IPS DF 6.9 (cell line): ENCODE measurements around the gene DEFB127.
"Not testable (repeated sequence)": the region's sequence is repeated elsewhere in the genome, so short reads cannot be mapped to it uniquely, and the experiment has no call there.

Experiments
- DNase-seq: peaks from one replicate; pipeline ENCODE4 v3.0.0-alpha.2; 2013; ENCODE audit warnings: low read depth, low spot score
- H3K27ac ChIP-seq: one replicate; pipeline ENCODE4 v1.5.1; 2013; ENCODE audit warnings: low read length, control low read depth
- H3K27me3 ChIP-seq: 2 replicates; pipeline ENCODE4 v1.6.1; 2013; ENCODE audit warnings: mild to moderate bottlenecking, low read length; ENCODE audit not compliant: control insufficient read depth, insufficient read depth
- H3K36me3 ChIP-seq: 2 replicates; pipeline ENCODE4 v1.6.1; 2013; ENCODE audit warnings: low read length; ENCODE audit not compliant: control insufficient read depth, insufficient read depth
- H3K4me1 ChIP-seq: 2 replicates; pipeline ENCODE4 v1.6.1; 2013; ENCODE audit warnings: low read length; ENCODE audit not compliant: control insufficient read depth, insufficient read depth
- H3K4me3 ChIP-seq: 2 replicates; pipeline ENCODE4 v1.5.1; 2013; ENCODE audit warnings: mild to moderate bottlenecking, low read length
- H3K9me3 ChIP-seq: 2 replicates; pipeline ENCODE4 v1.6.1; 2013; ENCODE audit warnings: low read length, inconsistent platforms; ENCODE audit not compliant: control insufficient read depth, insufficient read depth
- WGBS: extraction: QIAGEN DNeasy Blood & Tissue Kit; methylation state at CpG from one replicate; pipeline ENCODE4 v1.1.7; 2013; ENCODE audit warnings: mixed read lengths, missing lambda C conversion rate; ENCODE audit not compliant: insufficient read length, insufficient coverage; 5-methylcytosine and 5-hydroxymethylcytosine counted together

Gene DEFB127, protein sequence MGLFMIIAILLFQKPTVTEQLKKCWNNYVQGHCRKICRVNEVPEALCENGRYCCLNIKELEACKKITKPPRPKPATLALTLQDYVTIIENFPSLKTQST

GRCh38 chr20:157154-157553 lies at the start of gene DEFB127:
Gene DEFB127 (plus strand): TSS chr20:157454. CDS start chr20:157545, 91 bp downstream.
- Histone ChIP-seq H3K9me3 (no peaks in the 10 kb centered on the region; the same call in 1 of the 2 replicates), H3K4me3 (no peak within 1 kb of the TSS), H3K36me3 (no peaks in the 10 kb centered on the region), H3K27me3 (no peaks in the 10 kb centered on the region), H3K4me1 (no peaks in the 10 kb centered on the region), H3K27ac (no peak within 1 kb of the TSS)
- WGBS: no CpG with 5 or more reads among the region's 5 CpGs
- no peak for DNase-seq

DNA sequence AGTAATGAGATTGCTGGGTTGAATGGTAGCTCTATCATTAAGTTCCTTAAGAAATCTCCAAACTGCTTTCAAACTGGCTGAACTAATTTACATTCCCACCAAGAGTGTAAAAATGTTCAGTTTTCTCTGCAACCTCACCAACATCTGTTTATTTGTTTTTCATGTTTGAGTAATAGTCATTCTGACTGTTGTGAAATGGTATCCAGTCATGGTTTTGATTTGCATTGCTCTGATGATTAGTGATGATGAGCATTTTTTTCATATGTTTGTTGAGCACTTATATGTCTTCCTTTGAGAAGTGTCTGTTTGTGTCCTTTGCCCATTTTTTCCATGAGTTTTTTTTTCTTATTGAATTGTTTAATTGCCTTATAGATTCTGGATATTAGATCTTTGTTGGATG lies 44.9 kb upstream of the DEFB127 start:
- Histone ChIP-seq H3K36me3 (no peaks in the 10 kb centered on the region), H3K27me3 (no peaks in the 10 kb centered on the region), H3K4me1 (no peaks in the 10 kb centered on the region), H3K4me3 (no peak overlapping the region), H3K27ac (no peak overlapping the region), H3K9me3 (peaks cover 5% of the 10 kb centered on the region)
- no peak for DNase-seq

GRCh38 chr20:117518-117917 lies 39.7 kb upstream of the DEFB127 start:
- Histone ChIP-seq H3K27me3 (no peaks in the 10 kb centered on the region), H3K4me1 (no peaks in the 10 kb centered on the region), H3K36me3 (no peaks in the 10 kb centered on the region), H3K27ac (no peak overlapping the region), H3K9me3 (peaks cover 5% of the 10 kb centered on the region), H3K4me3 (no peak overlapping the region)
- DNase-seq: no peak

DNA sequence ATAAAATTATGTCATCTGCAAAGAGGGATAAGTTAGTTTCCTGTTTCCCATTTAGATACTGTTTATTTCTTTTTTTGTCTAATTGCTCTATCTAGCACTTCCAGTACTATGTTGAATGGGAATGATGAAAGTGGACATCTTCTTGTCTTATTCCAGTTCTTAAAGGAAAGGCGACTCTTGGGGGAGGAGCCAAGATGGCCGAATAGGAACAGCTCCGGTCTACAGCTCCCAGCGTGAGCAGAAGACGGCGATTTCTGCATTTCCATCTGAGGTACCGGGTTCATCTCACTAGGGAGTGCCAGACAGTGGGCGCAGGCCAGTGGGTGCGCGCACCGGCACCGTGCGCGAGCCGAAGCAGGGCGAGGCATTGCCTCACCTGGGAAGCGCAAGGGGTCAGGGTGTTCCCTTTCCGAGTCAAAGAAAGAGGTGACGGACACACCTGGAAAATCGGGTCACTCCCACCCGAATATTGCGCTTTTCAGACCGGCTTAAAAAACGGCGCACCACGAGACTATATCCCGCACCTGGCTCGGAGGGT lies 27.4 kb upstream of the DEFB127 start:
- H3K27ac ChIP-seq, H3K27me3 ChIP-seq, DNase-seq, H3K4me1 ChIP-seq, H3K9me3 ChIP-seq, H3K4me3 ChIP-seq, H3K36me3 ChIP-seq: not testable (repeated sequence)
- WGBS: no CpG with 5 or more reads among the region's 28 CpGs

DNA sequence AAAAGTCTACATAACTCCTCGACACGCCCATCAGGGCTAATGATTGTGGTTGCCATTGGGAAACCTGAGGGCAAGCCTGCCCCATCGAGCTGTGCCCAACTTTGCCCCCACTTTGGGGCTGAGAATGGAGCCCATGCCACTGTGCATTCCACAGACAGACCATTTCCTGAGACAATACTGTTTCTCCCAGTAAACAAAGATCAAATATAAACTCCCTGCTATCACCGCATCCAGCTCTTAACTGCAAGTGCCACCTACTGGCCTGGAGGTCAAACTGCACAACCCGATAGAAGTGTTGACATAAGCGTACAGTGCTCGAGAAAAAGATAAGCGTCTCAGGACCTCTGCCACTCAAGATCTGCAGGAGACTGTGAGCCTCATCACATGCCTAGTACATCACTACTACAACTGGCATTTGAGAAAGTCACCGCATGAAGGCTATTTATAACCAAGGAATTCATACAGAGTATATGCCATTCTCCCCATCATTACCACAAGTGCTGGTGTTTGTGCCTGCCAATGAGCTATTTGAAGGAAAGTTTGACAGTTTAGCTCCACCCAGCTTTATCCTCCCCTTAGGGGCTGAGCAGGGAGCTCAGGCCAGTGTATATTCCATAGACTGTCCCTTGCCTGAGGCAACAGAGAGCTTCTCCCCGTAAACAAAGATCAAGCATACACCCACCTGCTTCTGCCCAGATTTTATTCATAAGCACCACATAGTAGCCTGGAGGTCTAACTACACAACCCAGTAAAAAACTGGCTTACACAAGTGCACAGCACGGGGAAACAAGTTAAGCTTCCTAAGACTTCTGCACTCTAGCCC lies 19.4 kb upstream of the DEFB127 start:
- WGBS: no CpG with 5 or more reads among the region's 11 CpGs
- Histone ChIP-seq H3K4me1 (no peaks in the 10 kb centered on the region), H3K27me3 (no peaks in the 10 kb centered on the region), H3K27ac (no peak overlapping the region), H3K4me3 (no peak overlapping the region), H3K9me3 (peaks cover 3% of the 10 kb centered on the region; the same call in 1 of the 2 replicates), H3K36me3 (no peaks in the 10 kb centered on the region)
- no peak for DNase-seq

- no peak for DNase-seq
- Histone ChIP-seq H3K27me3 (no peaks in the 10 kb centered on the region), H3K4me3 (no peak within 1 kb of the TSS), H3K36me3 (no peaks in the 10 kb centered on the region), H3K4me1 (no peaks in the 10 kb centered on the region), H3K9me3 (peaks cover 3% of the 10 kb centered on the region; the same call in 1 of the 2 replicates), H3K27ac (no peak within 1 kb of the TSS)
- no CpG with 5 or more reads among the region's 1 CpG for WGBS
Measured at GRCh38 chr20:142290-142689, 15.0 kb upstream of the DEFB127 start, which contains the start of gene DEFB126. Gene DEFB126 (plus strand): TSS chr20:142590. CDS start chr20:142629, 39 bp downstream.

GRCh38 chr20:145877-146276 lies 11.4 kb upstream of the DEFB127 start:
- Histone ChIP-seq H3K4me1 (no peaks in the 10 kb centered on the region), H3K27ac (no peak overlapping the region), H3K36me3 (no peaks in the 10 kb centered on the region), H3K9me3 (peaks cover 3% of the 10 kb centered on the region; the same call in 1 of the 2 replicates), H3K4me3 (no peak overlapping the region), H3K27me3 (no peaks in the 10 kb centered on the region)
- no CpG with 5 or more reads among the region's 2 CpGs for WGBS
- DNase-seq: no peak

GRCh38 chr20:152131-152530 lies 5.1 kb upstream of the DEFB127 start:
- Histone ChIP-seq H3K4me3 (no peak overlapping the region), H3K4me1 (no peaks in the 10 kb centered on the region), H3K36me3 (no peaks in the 10 kb centered on the region), H3K27ac (no peak overlapping the region), H3K27me3 (no peaks in the 10 kb centered on the region), H3K9me3 (peaks cover 1% of the 10 kb centered on the region; the same call in 1 of the 2 replicates)
- no CpG with 5 or more reads among the region's 1 CpG for WGBS
- DNase-seq: no peak

DNA sequence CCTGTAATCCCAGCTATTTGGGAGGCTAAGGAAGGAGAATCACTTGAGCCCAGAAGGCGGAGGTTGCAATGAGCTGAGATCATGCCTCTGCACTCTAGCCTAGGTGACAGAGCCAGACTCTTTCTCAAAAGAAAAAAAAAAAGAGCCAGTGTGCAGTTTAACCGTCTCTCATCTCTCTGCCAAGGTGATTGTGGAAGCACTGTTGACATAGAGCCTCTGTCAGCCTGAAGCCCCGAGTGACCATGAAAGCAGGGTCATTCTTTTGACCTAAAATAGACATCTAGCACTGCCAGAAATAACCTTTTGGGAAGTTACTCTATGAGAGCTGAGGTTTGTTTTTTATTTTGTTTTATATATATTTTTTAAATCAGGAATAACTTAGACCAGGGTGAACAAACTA lies 7.4 kb downstream of the DEFB127 start:
- H3K9me3 ChIP-seq: peaks cover 3% of the 10 kb centered on the region; the same call in 1 of the 2 replicates
- H3K27me3 ChIP-seq: no peaks in the 10 kb centered on the region
- no CpG with 5 or more reads among the region's 3 CpGs for WGBS
- H3K4me3 ChIP-seq: no peak overlapping the region
- no peaks in the 10 kb centered on the region for H3K4me1 ChIP-seq
- no peak for DNase-seq
- no peaks in the 10 kb centered on the region for H3K36me3 ChIP-seq
- H3K27ac ChIP-seq: no peak overlapping the region

DNA sequence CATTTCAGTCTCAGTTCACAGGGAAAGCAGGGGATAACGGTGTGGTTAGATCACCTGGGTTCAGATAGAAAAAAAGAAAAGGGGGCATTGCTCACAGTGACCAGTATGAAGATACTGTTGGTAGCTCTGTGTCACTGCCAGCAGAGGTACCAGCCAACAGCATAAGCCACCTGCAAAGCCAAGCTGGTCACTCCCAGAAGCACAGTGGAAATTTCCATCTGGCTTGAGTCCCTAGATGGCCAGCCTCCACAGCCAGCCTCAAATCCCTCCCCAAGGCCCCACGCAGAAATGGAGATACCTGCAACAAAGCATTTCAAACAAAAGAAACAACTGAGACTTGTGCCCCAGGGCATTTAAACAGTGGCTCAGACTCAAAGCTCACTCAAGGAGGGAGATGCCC lies 11.6 kb downstream of the DEFB127 start:
- no peaks in the 10 kb centered on the region for H3K27me3 ChIP-seq
- WGBS: no CpG with 5 or more reads among the region's 2 CpGs
- H3K9me3 ChIP-seq: peaks cover 4% of the 10 kb centered on the region; the same call in 1 of the 2 replicates
- no peaks in the 10 kb centered on the region for H3K36me3 ChIP-seq
- no peak for DNase-seq
- H3K4me1 ChIP-seq: no peaks in the 10 kb centered on the region
- no peak overlapping the region for H3K27ac ChIP-seq
- H3K4me3 ChIP-seq: no peak overlapping the region
